ENCODE results near the gene LAYN.

Gene LAYN

GRCh38 chr11:111559800-111560464 lies 19.4 kb downstream of the LAYN start:
- TF ChIP-seq CTCF (conservative IDR thresholded peaks at IDR 0.05; ENCODE audit: low read length), result no peak
- no peak overlapping the region for H3K4me3 ChIP-seq (ENCODE audit: low read length)
- DNase-seq (ENCODE audit: low read depth), result no peak

- no peak for TF ChIP-seq CTCF (conservative IDR thresholded peaks at IDR 0.05; ENCODE audit: low read length)
- DNase-seq (ENCODE audit: low read depth), result no peak
- no peak overlapping the region for H3K4me3 ChIP-seq (ENCODE audit: low read length)
Observed at GRCh38 chr11:111560800-111561199, 20.3 kb downstream of the LAYN start.

GRCh38 chr11:111561306-111561705 lies 20.8 kb downstream of the LAYN start:
- DNase-seq (ENCODE audit: low read depth), result no peak
- no peak overlapping the region for H3K4me3 ChIP-seq (ENCODE audit: low read length)
- TF ChIP-seq CTCF (conservative IDR thresholded peaks at IDR 0.05; ENCODE audit: low read length), result no peak

GRCh38 chr11:111561791-111562325 lies 21.3 kb downstream of the LAYN start:
- peak; percentile 94 for DNase-seq (ENCODE audit: low read depth)
- H3K4me3 ChIP-seq (ENCODE audit: low read length), result no peak overlapping the region
- TF ChIP-seq CTCF (conservative IDR thresholded peaks at IDR 0.05; ENCODE audit: low read length), result no peak

GRCh38 chr11:111562692-111563389 lies 22.3 kb downstream of the LAYN start:
- H3K4me3 ChIP-seq (ENCODE audit: low read length), result no peak overlapping the region
- no peak for TF ChIP-seq CTCF (conservative IDR thresholded peaks at IDR 0.05; ENCODE audit: low read length)
- no peak for DNase-seq (ENCODE audit: low read depth)

- peak; percentile 78 for DNase-seq (ENCODE audit: low read depth)
- H3K4me3 ChIP-seq (ENCODE audit: low read length), result no peak overlapping the region
- TF ChIP-seq CTCF (conservative IDR thresholded peaks at IDR 0.05; ENCODE audit: low read length), result peak; percentile 87
Observed at GRCh38 chr11:111565114-111565720, 24.7 kb downstream of the LAYN start.
